ENCODE measurements around the gene SLC12A7.

DNA sequence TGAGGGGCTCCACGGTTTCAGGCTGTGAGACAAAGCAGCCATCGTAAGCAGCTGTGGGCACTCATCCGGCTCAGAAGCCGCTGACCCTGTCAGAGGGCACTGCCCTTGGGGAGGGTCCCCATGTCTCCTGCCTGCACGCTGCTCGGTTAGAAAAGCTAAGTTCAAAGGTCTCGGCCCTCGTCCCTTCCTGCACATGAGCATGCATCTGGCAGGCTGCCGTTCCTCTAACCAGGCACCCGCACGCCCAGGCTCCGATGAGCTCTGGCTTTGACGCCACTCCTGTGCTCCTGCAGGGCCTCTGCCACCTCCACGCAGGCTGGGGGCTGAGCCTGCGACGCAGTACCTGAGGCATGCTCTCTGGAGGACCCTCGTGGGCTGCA lies 52.0 kb downstream of the SLC12A7 start:
- TF ChIP-seq, protein P1, sequence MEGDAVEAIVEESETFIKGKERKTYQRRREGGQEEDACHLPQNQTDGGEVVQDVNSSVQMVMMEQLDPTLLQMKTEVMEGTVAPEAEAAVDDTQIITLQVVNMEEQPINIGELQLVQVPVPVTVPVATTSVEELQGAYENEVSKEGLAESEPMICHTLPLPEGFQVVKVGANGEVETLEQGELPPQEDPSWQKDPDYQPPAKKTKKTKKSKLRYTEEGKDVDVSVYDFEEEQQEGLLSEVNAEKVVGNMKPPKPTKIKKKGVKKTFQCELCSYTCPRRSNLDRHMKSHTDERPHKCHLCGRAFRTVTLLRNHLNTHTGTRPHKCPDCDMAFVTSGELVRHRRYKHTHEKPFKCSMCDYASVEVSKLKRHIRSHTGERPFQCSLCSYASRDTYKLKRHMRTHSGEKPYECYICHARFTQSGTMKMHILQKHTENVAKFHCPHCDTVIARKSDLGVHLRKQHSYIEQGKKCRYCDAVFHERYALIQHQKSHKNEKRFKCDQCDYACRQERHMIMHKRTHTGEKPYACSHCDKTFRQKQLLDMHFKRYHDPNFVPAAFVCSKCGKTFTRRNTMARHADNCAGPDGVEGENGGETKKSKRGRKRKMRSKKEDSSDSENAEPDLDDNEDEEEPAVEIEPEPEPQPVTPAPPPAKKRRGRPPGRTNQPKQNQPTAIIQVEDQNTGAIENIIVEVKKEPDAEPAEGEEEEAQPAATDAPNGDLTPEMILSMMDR (conservative IDR thresholded peaks at IDR 0.05 in 1 of 2, IDR thresholded peaks at IDR 0.05 in 1 of 2; ENCODE audit: extremely low read depth in 1 of 2, insufficient read depth in 1 of 2, low read depth in 1 of 2, low read length in 2 of 2): no peak
- TF ChIP-seq EZH2 (IDR thresholded peaks at IDR 0.05; ENCODE audit: borderline replicate concordance, low read length): no peak

All from mammary epithelial cell (primary cell).